GM21717 (cell line): ENCODE data around the gene ELOVL7.
"Not testable (repeated sequence)": the region's sequence is repeated elsewhere in the genome, so short reads cannot be mapped to it uniquely, and the experiment has no call there.

ENCODE experiments used
- ATAC-seq: cut with Tn5 transposase; IDR thresholded peaks from one replicate; pipeline ENCODE4 v1.9.1; 2021; ENCODE audit warnings: mild to moderate bottlenecking, moderate library complexity; ENCODE audit not compliant: unreplicated experiment

The ELOVL7 gene

GRCh38 chr5:60718166-60718892, 125.7 kb downstream of the ELOVL7 start:
- no peak for ATAC-seq

DNA sequence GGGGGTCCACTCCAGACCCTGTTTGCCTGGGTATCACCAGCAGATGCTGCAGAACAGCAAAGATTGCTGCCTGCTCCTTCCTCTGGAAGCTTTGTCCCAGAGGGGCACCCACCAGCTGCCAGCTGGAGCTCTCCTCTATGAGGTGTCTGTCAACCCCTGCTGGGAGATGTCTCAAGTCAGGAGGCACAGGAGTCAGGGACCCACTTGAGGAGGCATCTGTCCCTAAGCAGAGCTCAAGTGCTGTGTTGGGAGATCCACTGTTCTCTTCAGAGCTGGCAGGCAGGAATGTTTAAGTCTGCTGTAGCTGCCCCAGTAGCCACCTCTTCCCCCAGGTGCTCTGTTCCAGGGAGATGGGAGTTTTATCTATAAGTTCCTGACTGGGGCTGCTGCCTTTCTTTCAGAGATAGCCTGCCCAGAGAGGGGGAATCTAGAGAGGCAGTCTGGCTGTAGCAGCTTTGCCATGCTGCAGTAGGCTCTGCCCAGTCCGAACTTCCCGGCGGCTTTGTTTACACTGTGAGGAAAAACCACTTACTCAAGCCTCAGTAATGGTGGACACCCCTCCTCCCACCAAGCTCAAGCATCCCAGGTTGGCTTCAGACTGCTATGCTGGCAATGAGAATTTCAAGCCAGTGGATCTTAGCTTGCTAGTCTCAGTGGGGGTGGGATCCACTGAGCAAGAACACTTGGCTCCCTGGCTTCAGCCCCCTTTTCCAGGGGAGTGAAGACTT, 128.7 kb downstream of the ELOVL7 start:
- not testable (repeated sequence) for ATAC-seq

- no peak for ATAC-seq
Measured at GRCh38 chr5:60712950-60713349, 131.1 kb downstream of the ELOVL7 start.

DNA sequence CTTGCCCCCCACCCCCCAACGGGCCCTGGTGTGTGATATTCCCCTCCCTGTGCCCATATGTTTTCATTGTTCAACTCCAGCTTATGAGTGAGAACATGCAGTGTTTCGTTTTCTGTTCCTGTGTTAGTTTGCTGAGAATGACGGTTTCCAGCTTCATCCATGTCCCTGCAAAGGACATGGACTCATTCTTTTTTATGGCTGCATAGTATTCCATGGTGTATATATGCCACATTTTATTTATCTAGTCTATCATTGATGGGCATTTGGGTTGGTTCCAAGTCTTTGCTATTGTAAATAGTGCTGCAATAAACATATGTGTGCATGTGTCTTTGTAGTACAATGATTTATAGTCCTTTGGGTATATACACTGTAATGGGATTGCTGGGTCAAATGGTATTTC, 132.2 kb downstream of the ELOVL7 start:
- ATAC-seq = not testable (repeated sequence)

GRCh38 chr5:60710362-60710761, 133.7 kb downstream of the ELOVL7 start:
- no peak for ATAC-seq

DNA sequence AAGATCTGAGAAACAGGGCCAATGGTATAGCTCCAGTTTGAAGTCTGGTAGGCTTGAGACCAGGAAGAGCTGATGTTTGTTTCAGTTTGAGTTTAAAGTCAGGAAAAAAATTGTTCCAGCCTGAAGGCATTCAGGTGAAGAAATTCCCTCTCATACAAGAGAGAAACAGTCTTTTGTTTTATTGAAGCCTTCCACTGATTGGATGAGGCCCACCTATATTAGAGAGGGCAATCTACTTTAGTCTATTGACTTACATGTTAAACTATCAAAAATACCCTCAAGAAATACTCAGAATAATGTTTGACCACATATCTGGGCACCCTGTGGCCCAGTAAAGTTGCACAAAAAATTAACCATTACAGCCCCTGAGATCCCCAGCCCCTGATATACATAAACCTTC, 138.9 kb downstream of the ELOVL7 start:
- ATAC-seq = no peak

- no peak for ATAC-seq
Measured at GRCh38 chr5:60703944-60704343, 140.1 kb downstream of the ELOVL7 start.
